Activated T-helper 1 cell treated with anti-CD3 and anti-CD28 coated beads, Interleukin-2, amount 50 U/mL, for 16 hours (primary cell): ENCODE measurements around the gene CLCNKA.
A peak's percentile ranks its signal among the peaks of the same experiment; 100 is the strongest.

Experiments
- DNase-seq, 2 donors: peaks; one replicate each; pipeline ENCODE4 v3.0.0-alpha.2; 2020; ENCODE audit warnings: low read depth in 1 of 2, low spot score in 1 of 2

CLCNKA gene

GRCh38 chr1:16076031-16076864, 54.4 kb downstream of the CLCNKA start:
- DNase-seq = no peak

GRCh38 chr1:16076865-16077238, 55.0 kb downstream of the CLCNKA start:
- DNase-seq = no peak

GRCh38 chr1:16077406-16078245, 55.8 kb downstream of the CLCNKA start:
- DNase-seq = no peak

GRCh38 chr1:16078925-16079656, 57.3 kb downstream of the CLCNKA start:
- peak; percentile 49 to 53 for DNase-seq

- DNase-seq = no peak
Observed at GRCh38 chr1:16080422-16081150, 58.8 kb downstream of the CLCNKA start.

GRCh38 chr1:16081636-16082035, 59.8 kb downstream of the CLCNKA start:
- DNase-seq = no peak

- DNase-seq = peak; percentile 27 to 39
Observed at GRCh38 chr1:16082283-16083038, 60.6 kb downstream of the CLCNKA start.

- no peak for DNase-seq
Observed at GRCh38 chr1:16083486-16083885, 61.6 kb downstream of the CLCNKA start.
